Esophagus muscularis mucosa (tissue), 4 donors: ENCODE data around the gene STX8. TPM values are rescaled to one million over a fixed set of nuclear protein-coding genes. Genes with fewer than 3 reads are reported as not detected.
A peak's percentile ranks its signal among the peaks of the same experiment; 100 is the strongest.

Source experiments
- DNase-seq: peaks from one replicate; pipeline ENCODE4 v3.0.0-alpha.2; 2017; ENCODE audit errors: extremely low spot score
- H3K27ac ChIP-seq, 4 donors: fragments of 200-600 bp; sonication (generic); replicated peaks in 1 of 4; 1 replicate in 3 of 4; 2 replicates in 1 of 4; pipeline ENCODE4 v1.5.1; 2016 to 2019; ENCODE audit warnings: mild to moderate bottlenecking in 1 of 4
- H3K27me3 ChIP-seq, 4 donors: fragments of 200-600 bp; sonication (generic); one replicate each; pipeline versions ENCODE4 v1.5.1 to v1.6.0; 2016 to 2019
- H3K36me3 ChIP-seq, 4 donors: fragments of 200-600 bp; sonication (generic); one replicate each; pipeline ENCODE4 v1.5.1; 2016 to 2019
- H3K4me1 ChIP-seq, 4 donors: fragments of 200-600 bp; sonication (generic); one replicate each; pipeline ENCODE4 v1.5.1; 2016 to 2019
- H3K4me3 ChIP-seq, 4 donors: fragments of 200-600 bp; sonication (generic); 1 replicate in 2 of 4; 2 replicates in 2 of 4; pipeline ENCODE4 v1.5.1; 2016 to 2019; ENCODE audit warnings: mild to moderate bottlenecking in 4 of 4, moderate library complexity in 1 of 4
- H3K9me3 ChIP-seq, 4 donors: fragments of 200-600 bp; sonication (generic); 1 replicate in 3 of 4; 2 replicates in 1 of 4; pipeline ENCODE4 v1.5.1; 2016 to 2019
- EP300 ChIP-seq: sonication (generic); formaldehyde crosslinking; IDR thresholded peaks from one replicate; pipeline ENCODE4 v1.6.1; 2017; ENCODE audit warnings: antibody characterized with exemption
- POLR2A ChIP-seq: fragments of 450-650 bp; IDR thresholded peaks from one replicate; pipeline ENCODE4 v1.6.1; 2017; ENCODE audit warnings: antibody characterized with exemption, moderate library complexity, mild to moderate bottlenecking, low read depth
- POLR2AphosphoS5 ChIP-seq, 2 donors: sonication (generic); formaldehyde crosslinking; IDR thresholded peaks; one replicate each; pipeline ENCODE4 v1.6.1; 2017; ENCODE audit warnings: antibody characterized with exemption in 2 of 2
- WGBS: methylation state at CpG from one replicate; pipeline ENCODE4 v1.1.5; 2018; 5-methylcytosine and 5-hydroxymethylcytosine counted together
- intact Hi-C: fragments of 100-400 bp; cut with DNase I; formaldehyde crosslinking; loops from one replicate; pipeline ENCODE4 v1.15.1; 2023
- total RNA-seq, 4 donors: library from RNA; depleted of rRNA; stranded (reverse); fragments of >200 nt; gene quantifications; one replicate each; pipeline versions ENCODE4 v1.1.0 to v1.2.1, GENCODE V29; 2016
- TF ChIP-seq, protein P1 (sequence below), 3 experiments: fragments of 200-600 bp in 2 of 3; fragments of 450-650 bp in 1 of 3; sonication (generic) in 2 of 3; IDR thresholded peaks; one replicate each; pipeline ENCODE4 v1.5.1; 2017 to 2019; ENCODE audit warnings: antibody characterized with exemption in 3 of 3, mild to moderate bottlenecking in 2 of 3, moderate library complexity in 1 of 3

Gene STX8
- total RNA-seq, 4 donors from 2014 or later: 83.9 to 104 (median 94.5) TPM

DNA sequence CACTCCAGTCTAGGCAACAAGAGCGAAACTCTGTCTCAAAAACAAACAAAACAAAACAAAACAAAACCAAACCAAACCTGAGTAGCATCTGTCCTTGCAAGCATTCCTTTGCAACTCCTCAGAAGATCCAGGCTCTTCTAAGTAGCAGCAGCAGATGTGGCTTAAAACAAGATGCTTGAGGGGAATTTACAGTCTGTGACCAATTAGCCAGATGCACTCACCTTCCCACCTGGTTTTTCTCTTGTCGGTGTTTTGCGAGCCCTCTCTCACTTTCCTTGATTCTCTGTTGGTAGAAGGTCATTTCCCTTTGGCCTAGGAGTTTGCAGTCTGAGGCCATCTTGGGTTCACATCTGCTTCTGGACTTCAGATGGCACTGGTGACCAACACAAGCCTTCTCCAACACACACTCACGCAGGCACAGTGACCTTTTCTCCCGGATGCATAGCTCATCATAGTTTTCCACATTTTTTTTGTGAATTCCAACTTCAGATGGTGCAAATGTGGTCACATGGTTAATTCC, 276.8 kb downstream of the STX8 start:
- H3K36me3 ChIP-seq: no peaks in the 10 kb centered on the region
- H3K27me3 ChIP-seq: no peaks in the 10 kb centered on the region
- DNase-seq: no peak
- H3K4me3 ChIP-seq: no peak overlapping the region
- no peaks in the 10 kb centered on the region for H3K9me3 ChIP-seq
- peaks cover 0 to 28% (median 26%) of the 10 kb centered on the region in 4 donors for H3K4me1 ChIP-seq
- H3K27ac ChIP-seq: no peak overlapping the region
- WGBS: 90% methylated on average over 5 of the region's 5 CpGs
- intact Hi-C loops: loop anchor here (10.0 kb wide), 1 partner anchor 226 kb away; no protein-coding TSS in a partner anchor
- no peak for TF ChIP-seq EP300

DNA sequence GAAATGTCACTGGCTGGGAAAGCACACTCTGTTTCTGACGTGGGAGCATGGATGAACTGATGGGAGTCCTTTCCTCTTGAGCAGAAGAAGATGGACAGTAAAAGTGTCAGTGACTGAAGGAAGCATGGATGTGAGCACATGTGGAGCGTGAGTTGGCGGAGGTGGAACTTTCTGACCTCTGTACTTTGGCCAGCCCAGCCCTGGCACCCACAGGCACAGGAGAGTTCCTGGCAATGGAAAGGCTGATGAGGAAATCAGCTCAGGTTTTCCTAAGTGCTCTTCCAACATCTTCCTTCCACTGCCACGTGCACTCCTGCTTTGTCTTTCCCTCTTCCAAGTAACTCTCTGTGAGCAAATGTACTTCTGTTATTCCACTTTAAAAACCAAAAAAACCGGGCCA, 277.5 kb downstream of the STX8 start:
- H3K4me3 ChIP-seq: no peak overlapping the region
- TF ChIP-seq POLR2AphosphoS5 (IDR thresholded peaks at IDR 0.05) (no peak), POLR2A (no peak)
- TF ChIP-seq, protein P1, sequence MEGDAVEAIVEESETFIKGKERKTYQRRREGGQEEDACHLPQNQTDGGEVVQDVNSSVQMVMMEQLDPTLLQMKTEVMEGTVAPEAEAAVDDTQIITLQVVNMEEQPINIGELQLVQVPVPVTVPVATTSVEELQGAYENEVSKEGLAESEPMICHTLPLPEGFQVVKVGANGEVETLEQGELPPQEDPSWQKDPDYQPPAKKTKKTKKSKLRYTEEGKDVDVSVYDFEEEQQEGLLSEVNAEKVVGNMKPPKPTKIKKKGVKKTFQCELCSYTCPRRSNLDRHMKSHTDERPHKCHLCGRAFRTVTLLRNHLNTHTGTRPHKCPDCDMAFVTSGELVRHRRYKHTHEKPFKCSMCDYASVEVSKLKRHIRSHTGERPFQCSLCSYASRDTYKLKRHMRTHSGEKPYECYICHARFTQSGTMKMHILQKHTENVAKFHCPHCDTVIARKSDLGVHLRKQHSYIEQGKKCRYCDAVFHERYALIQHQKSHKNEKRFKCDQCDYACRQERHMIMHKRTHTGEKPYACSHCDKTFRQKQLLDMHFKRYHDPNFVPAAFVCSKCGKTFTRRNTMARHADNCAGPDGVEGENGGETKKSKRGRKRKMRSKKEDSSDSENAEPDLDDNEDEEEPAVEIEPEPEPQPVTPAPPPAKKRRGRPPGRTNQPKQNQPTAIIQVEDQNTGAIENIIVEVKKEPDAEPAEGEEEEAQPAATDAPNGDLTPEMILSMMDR (IDR thresholded peaks at IDR 0.05): no peak
- no peaks in the 10 kb centered on the region for H3K9me3 ChIP-seq
- no peak overlapping the region for H3K27ac ChIP-seq
- intact Hi-C loops: loop anchor here (10.0 kb wide), 1 partner anchor 227 kb away; no protein-coding TSS in a partner anchor
- H3K27me3 ChIP-seq: no peaks in the 10 kb centered on the region
- peaks cover 0 to 35% (median 33%) of the 10 kb centered on the region in 4 donors for H3K4me1 ChIP-seq
- no peaks in the 10 kb centered on the region for H3K36me3 ChIP-seq
- 86% methylated on average over 5 of the region's 5 CpGs for WGBS
- DNase-seq: no peak

DNA sequence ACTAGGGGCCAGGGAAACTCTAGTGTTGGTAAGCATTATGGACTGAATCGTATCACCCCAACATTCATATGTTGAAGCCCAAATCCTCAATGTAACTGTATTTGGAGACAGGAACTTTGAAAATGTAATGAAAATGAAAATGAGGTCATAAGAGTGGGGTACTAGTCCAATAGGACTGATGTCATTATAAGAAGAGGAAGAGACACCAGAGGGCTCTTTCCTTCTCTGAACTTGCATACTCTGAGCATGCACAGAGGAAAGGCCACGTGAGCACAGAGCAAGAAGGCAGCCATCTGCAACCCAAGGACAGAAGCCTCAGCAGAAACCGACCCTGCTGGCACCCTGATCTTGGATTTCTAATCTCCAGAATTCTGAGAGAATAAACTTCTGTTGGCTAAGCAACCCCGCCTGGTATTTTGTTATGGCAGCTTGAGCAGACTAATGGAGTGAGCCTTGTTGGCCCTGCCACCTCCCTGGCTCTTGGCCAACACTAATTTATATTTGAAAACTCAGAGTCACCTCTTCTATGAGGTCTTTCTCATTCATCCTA, 280.9 kb downstream of the STX8 start:
- peaks cover 11 to 50% (median 45%) of the 10 kb centered on the region in 4 donors for H3K4me1 ChIP-seq
- DNase-seq: no peak
- intact Hi-C loops: loop anchor here (5.0 to 10.0 kb wide), 2 partner anchors 230 to 292 kb away; no protein-coding TSS in a partner anchor
- TF ChIP-seq, protein P1 (IDR thresholded peaks at IDR 0.05): no peak
- no peak for TF ChIP-seq EP300
- no peak for TF ChIP-seq POLR2A
- TF ChIP-seq POLR2AphosphoS5 (IDR thresholded peaks at IDR 0.05): no peak
- no peak overlapping the region for H3K4me3 ChIP-seq
- WGBS: 78% methylated on average over 4 of the region's 4 CpGs
- no peaks in the 10 kb centered on the region for H3K36me3 ChIP-seq
- H3K9me3 ChIP-seq: no peaks in the 10 kb centered on the region
- H3K27me3 ChIP-seq: no peaks in the 10 kb centered on the region
- peak overlapping the region; percentile 30 to 80 (median 77) for H3K27ac ChIP-seq

DNA sequence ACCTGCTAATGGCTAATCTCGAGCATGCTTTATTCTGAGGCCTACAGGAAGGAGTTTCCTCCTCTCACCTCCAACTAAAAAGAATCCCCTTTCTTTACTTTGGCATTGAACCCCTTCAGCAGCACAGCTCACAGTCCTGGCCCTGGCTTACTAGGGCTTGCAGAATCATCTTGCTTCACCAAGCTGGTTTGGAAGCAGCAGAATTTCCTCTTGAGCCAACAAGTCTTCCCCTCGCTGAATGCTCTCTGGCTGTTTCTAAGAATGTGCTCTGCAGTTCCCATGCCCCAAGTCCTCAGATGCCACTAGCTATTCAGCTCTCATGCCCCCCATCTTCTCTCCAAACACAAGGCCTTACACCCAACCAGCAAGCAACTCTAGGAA, 283.1 kb downstream of the STX8 start:
- 39% methylated on average over 2 of the region's 2 CpGs for WGBS
- Histone ChIP-seq H3K4me1 (peaks cover 11 to 50% (median 45%) of the 10 kb centered on the region in 4 donors), H3K27me3 (no peaks in the 10 kb centered on the region), H3K27ac (peak overlapping the region; percentile 76 to 80 (median 78)), H3K9me3 (no peaks in the 10 kb centered on the region), H3K4me3 (no peak overlapping the region), H3K36me3 (no peaks in the 10 kb centered on the region)
- intact Hi-C loops: loop anchor here (5.0 to 10.0 kb wide), 2 partner anchors 232 to 290 kb away; no protein-coding TSS in a partner anchor
- no peak for DNase-seq
- TF ChIP-seq, protein P1 (IDR thresholded peaks at IDR 0.05): no peak
- no peak for TF ChIP-seq POLR2A
- no peak for TF ChIP-seq POLR2AphosphoS5 (IDR thresholded peaks at IDR 0.05)
- no peak for TF ChIP-seq EP300

DNA sequence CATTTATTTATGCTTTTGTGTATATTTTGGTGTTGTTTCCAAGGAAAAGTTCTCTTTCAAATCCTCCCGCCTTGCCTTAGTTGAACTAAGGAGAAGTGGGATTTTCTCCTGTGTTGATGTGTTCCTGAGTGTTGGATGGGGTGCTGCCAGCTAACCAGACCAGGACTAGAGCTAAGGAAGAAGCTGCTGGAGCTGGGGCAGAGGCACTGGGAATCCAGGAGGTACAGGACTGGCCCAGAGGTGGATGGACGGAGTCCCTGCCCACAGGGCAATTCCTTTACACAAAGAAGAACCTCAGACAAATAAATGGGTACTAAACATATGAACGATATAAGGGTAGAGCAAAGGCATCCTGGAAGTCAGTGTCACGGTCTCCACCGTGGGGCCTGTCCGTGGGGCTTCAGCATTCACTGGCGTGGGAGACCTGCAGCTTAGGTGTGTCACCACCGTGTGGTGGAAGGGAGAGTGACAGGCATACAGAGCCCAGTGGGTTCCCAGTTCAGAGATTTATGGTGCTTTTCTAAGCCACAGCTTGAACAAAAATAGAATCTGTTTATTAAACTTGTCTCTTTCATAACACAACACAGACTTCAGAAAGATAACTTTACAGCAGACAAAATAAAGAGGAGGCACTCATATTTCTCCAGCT, 283.6 kb downstream of the STX8 start:
- 28% methylated on average over 8 of the region's 8 CpGs for WGBS
- no peak for DNase-seq
- intact Hi-C loops: loop anchor here (5.0 to 10.0 kb wide), 2 partner anchors 233 to 290 kb away; no protein-coding TSS in a partner anchor
- H3K27me3 ChIP-seq: no peaks in the 10 kb centered on the region
- H3K9me3 ChIP-seq: no peaks in the 10 kb centered on the region
- TF ChIP-seq EP300 (no peak), POLR2AphosphoS5 (IDR thresholded peaks at IDR 0.05) (peak in 1 of 2 donors; percentile 54)
- TF ChIP-seq, protein P1 (IDR thresholded peaks at IDR 0.05): peak; percentile 82 to 88 (median 87)
- H3K4me3 ChIP-seq: no peak overlapping the region
- peak overlapping the region; percentile 76 to 80 (median 78) for H3K27ac ChIP-seq
- peaks cover 11 to 51% (median 47%) of the 10 kb centered on the region in 4 donors for H3K4me1 ChIP-seq
- no peaks in the 10 kb centered on the region for H3K36me3 ChIP-seq
